Spleen (tissue), 11 donors: Measurements from ENCODE around the gene C1QBP. TPM values are rescaled to one million over a fixed set of nuclear protein-coding genes. Genes with fewer than 3 reads are reported as not detected.
A peak's percentile ranks its signal among the peaks of the same experiment; 100 is the strongest.
"Not testable (repeated sequence)": the region's sequence is repeated elsewhere in the genome, so short reads cannot be mapped to it uniquely, and the experiment has no call there.

Source experiments
- DNase-seq: peaks from one replicate; pipeline ENCODE4 v3.0.0-alpha.2; 2020
- H3K27ac ChIP-seq, 8 donors: fragments of 200-600 bp; sonication (generic) in 7 of 8; 1 replicate in 4 of 8; 2 replicates in 4 of 8; pipeline versions ENCODE4 v1.5.0 to v1.8.0; 2016 to 2021; ENCODE audit warnings: inconsistent platforms in 4 of 8, mild to moderate bottlenecking in 4 of 8, moderate library complexity in 1 of 8
- H3K27me3 ChIP-seq, 7 donors: fragments of 200-600 bp; sonication (generic) in 6 of 7; replicated peaks in 1 of 7; 1 replicate in 4 of 7; 2 replicates in 3 of 7; pipeline versions ENCODE4 v1.5.0 to v1.8.0; 2016 to 2021; ENCODE audit warnings: inconsistent platforms in 3 of 7, mild to moderate bottlenecking in 1 of 7
- H3K36me3 ChIP-seq, 6 donors: fragments of 200-600 bp; sonication (generic) in 5 of 6; 1 replicate in 4 of 6; 2 replicates in 2 of 6; pipeline versions ENCODE4 v1.5.0 to v1.8.0; 2016 to 2021; ENCODE audit warnings: inconsistent platforms in 2 of 6
- H3K4me1 ChIP-seq, 6 donors: fragments of 200-600 bp; sonication (generic) in 5 of 6; 1 replicate in 3 of 6; 2 replicates in 3 of 6; pipeline versions ENCODE4 v1.5.0 to v1.8.0; 2016 to 2021; ENCODE audit warnings: inconsistent platforms in 3 of 6
- H3K4me3 ChIP-seq, 8 donors: fragments of 200-600 bp; sonication (generic) in 7 of 8; 1 replicate in 4 of 8; 2 replicates in 4 of 8; pipeline versions ENCODE4 v1.5.0 to v1.8.0; 2016 to 2021; ENCODE audit warnings: inconsistent platforms in 4 of 8, mild to moderate bottlenecking in 4 of 8, moderate library complexity in 2 of 8
- H3K9me3 ChIP-seq, 8 donors: fragments of 200-600 bp; sonication (generic) in 7 of 8; 1 replicate in 4 of 8; 2 replicates in 4 of 8; pipeline versions ENCODE4 v1.5.0 to v1.8.0; 2016 to 2021; ENCODE audit warnings: inconsistent platforms in 4 of 8
- CTCF ChIP-seq, 11 experiments: fragments of 200-600 bp in 7 of 11; fragments of 450-650 bp in 4 of 11; sonication (generic) in 4 of 11; IDR thresholded peaks in 8 of 11; conservative IDR thresholded peaks in 3 of 11; 1 replicate in 7 of 11; 2 replicates in 4 of 11; pipeline versions ENCODE4 v1.4.0 to v1.8.0; 2016 to 2021; ENCODE audit warnings: antibody characterized with exemption in 11 of 11, inconsistent platforms in 4 of 11, mild to moderate bottlenecking in 1 of 11
- POLR2A ChIP-seq, 3 donors: fragments of 450-650 bp; IDR thresholded peaks; one replicate each; pipeline ENCODE4 v1.5.1; 2017; ENCODE audit warnings: antibody characterized with exemption in 3 of 3, mild to moderate bottlenecking in 1 of 3
- POLR2AphosphoS5 ChIP-seq, 3 donors: sonication (generic); formaldehyde crosslinking; IDR thresholded peaks; one replicate each; pipeline ENCODE4 v1.5.1; 2017; ENCODE audit warnings: antibody characterized with exemption in 3 of 3
- WGBS, 5 donors: extraction: QIAGEN DNeasy Blood & Tissue Kit in 3 of 5; methylation state at CpG; one replicate each; pipeline versions ENCODE4 v1.1.5 to v1.1.7; 2013 to 2018; 5-methylcytosine and 5-hydroxymethylcytosine counted together
- intact Hi-C: fragments of 100-400 bp; cut with DNase I; formaldehyde crosslinking; loops from one replicate; pipeline ENCODE4 v1.15.0; 2023; ENCODE audit warnings: low total_unique reads
- polyA plus RNA-seq, 3 donors: library from polyadenylated mRNA; stranded (reverse); fragments of 200-250 nt; gene quantifications; one replicate each; pipeline ENCODE4 v1.2.1, GENCODE V29; 2013
- total RNA-seq, 7 donors: library from RNA; depleted of rRNA in 3 of 7; stranded (reverse); fragments of >200 nt in 3 of 7; fragmentation: NEBNext Ultra II Directional in 4 of 7; extraction: Animal tissue kit (Norgen Biotek cat#: 25700) in 4 of 7; gene quantifications; one replicate each; pipeline versions ENCODE4 v1.1.0 to v1.2.1, GENCODE V29; 2016 to 2021
- donor health status: healthy with polysubstance abuse.
- donor health status: DM: no; HTN: no; CAD: no; lungs with moderate emphysema.
- donor health status: DM: no; HTN: no; CAD: no.
- donor health status: Bipolar disorder and iron deficiency.
- donor health status: healthy.
- donor health status: DM: no; HTN: no; CAD: no.
- donor health status: DM: yes; HTN: yes; CAD: no.

Gene C1QBP
- total and polyA plus RNA-seq, 10 donors = 63.9 to 188 (median 97.4) TPM

GRCh38 chr17:5443728-5444127, 4.8 kb upstream of the C1QBP start:
- H3K9me3 ChIP-seq = no peaks in the 10 kb centered on the region
- no peaks in the 10 kb centered on the region for H3K27me3 ChIP-seq
- H3K4me1 ChIP-seq = peaks cover 0 to 12% (median 8%) of the 10 kb centered on the region in 6 donors
- TF ChIP-seq CTCF (IDR thresholded peaks at IDR 0.05 in 8 of 11, conservative IDR thresholded peaks at IDR 0.05 in 3 of 11) (no peak), POLR2A (IDR thresholded peaks at IDR 0.05) (no peak)
- H3K36me3 ChIP-seq = peaks cover 4 to 79% (median 52%) of the 10 kb centered on the region in 6 donors
- no peak overlapping the region for H3K4me3 ChIP-seq
- 94 to 99% (median 95%) methylated on average over 4 to 6 of the region's 6 CpGs for WGBS, 5 donors
- intact Hi-C loops = no loop called here
- no peak for DNase-seq
- H3K27ac ChIP-seq = no peak overlapping the region

GRCh38 chr17:5439446-5439764, 450 bp upstream of the C1QBP start:
- Histone ChIP-seq H3K36me3 (peaks cover 0 to 71% (median 35%) of the 10 kb centered on the region in 6 donors), H3K27ac (peak overlapping the region; percentile 78 to 89 (median 84)), H3K4me3 (peak overlapping the region; percentile 87 to 100 (median 94)), H3K4me1 (peaks cover 21 to 47% (median 36%) of the 10 kb centered on the region in 6 donors), H3K9me3 (no peaks in the 10 kb centered on the region), H3K27me3 (no peaks in the 10 kb centered on the region)
- intact Hi-C loops = loop anchor here (10.0 kb wide), 1 partner anchor 185 kb away; no protein-coding TSS in a partner anchor
- DNase-seq = no peak
- 7 to 35% (median 17%) methylated on average over 1 of the region's 1 CpG for WGBS, 5 donors
- TF ChIP-seq CTCF (IDR thresholded peaks at IDR 0.05 in 8 of 11, conservative IDR thresholded peaks at IDR 0.05 in 3 of 11) (peak in 7 of 11 experiments; percentile 3 to 71 (median 44)), POLR2A (IDR thresholded peaks at IDR 0.05) (no peak)

GRCh38 chr17:5437721-5438317, 1.1 kb downstream of the C1QBP start:
- 65 to 76% (median 70%) methylated on average over 5 of the region's 5 CpGs for WGBS, 5 donors
- intact Hi-C loops = loop anchor here (10.0 kb wide), 1 partner anchor 183 kb away; no protein-coding TSS in a partner anchor
- DNase-seq = no peak

GRCh38 chr17:5435781-5436315, 3.1 kb downstream of the C1QBP start:
- H3K27ac ChIP-seq, H3K27me3 ChIP-seq, H3K9me3 ChIP-seq, DNase-seq, H3K4me3 ChIP-seq: not testable (repeated sequence)
- peaks cover 2 to 72% (median 56%) of the 10 kb centered on the region in 6 donors for H3K36me3 ChIP-seq
- peaks cover 21 to 47% (median 36%) of the 10 kb centered on the region in 6 donors for H3K4me1 ChIP-seq
- intact Hi-C loops = loop anchor here (10.0 kb wide), 1 partner anchor 181 kb away; no protein-coding TSS in a partner anchor
- 86 to 90% (median 89%) methylated on average over 9 to 12 of the region's 12 CpGs for WGBS, 5 donors

More at GRCh38 chr17:5437721-5438317, 1.1 kb downstream of the C1QBP start:
- peaks cover 0 to 71% (median 39%) of the 10 kb centered on the region in 6 donors for H3K36me3 ChIP-seq
- peak overlapping the region; percentile 87 to 100 (median 94) for H3K4me3 ChIP-seq
- no peak for TF ChIP-seq CTCF (IDR thresholded peaks at IDR 0.05 in 8 of 11, conservative IDR thresholded peaks at IDR 0.05 in 3 of 11)
- no peak for TF ChIP-seq POLR2AphosphoS5 (IDR thresholded peaks at IDR 0.05)
- TF ChIP-seq POLR2A (IDR thresholded peaks at IDR 0.05) = no peak
- H3K27me3 ChIP-seq = no peaks in the 10 kb centered on the region
- H3K4me1 ChIP-seq = peaks cover 21 to 47% (median 36%) of the 10 kb centered on the region in 6 donors
- H3K27ac ChIP-seq = peak overlapping the region in 3 of 8 donors; percentile 81 to 88 (median 84)
- H3K9me3 ChIP-seq = no peaks in the 10 kb centered on the region
